Skin of body (tissue), 2 donors: ENCODE results near the gene JAKMIP1. TPM values are rescaled to one million over a fixed set of nuclear protein-coding genes. Genes with fewer than 3 reads are reported as not detected.
"Not testable (repeated sequence)": the region's sequence is repeated elsewhere in the genome, so short reads cannot be mapped to it uniquely, and the experiment has no call there.

ENCODE experiments used
- DNase-seq: peaks from one replicate; lab custom pipeline; 2025; lab: John Stamatoyannopoulos, UW
- total RNA-seq: library from RNA; depleted of rRNA; stranded (reverse); fragments of >200 nt; gene quantifications from one replicate; pipeline ENCODE4 v1.2.3, GENCODE V29; 2014

JAKMIP1 gene
- total RNA-seq, 1 donor from 2014 or later = 0.59 TPM

GRCh38 chr4:6148506-6149205, 51.7 kb downstream of the JAKMIP1 start:
- DNase-seq = no peak

DNA sequence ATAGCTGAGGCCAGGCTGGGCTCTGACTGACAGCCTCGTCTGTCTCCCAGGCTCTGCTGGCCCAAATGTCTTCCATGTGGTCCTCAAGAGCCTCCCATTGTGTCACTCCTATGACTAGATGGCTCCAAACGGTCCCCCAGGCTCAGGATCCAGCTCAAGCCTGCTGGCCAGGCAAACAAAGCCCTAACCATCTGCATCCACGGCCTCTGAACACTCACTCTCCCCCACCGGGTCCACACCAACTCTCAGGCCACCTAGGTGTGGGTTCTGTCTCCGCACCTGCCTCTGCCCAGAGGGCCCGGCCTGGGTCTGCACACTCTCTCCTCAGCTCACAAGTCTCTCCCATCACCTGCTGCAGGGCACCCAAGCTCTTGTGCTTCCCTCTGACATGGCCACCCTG, 52.9 kb downstream of the JAKMIP1 start:
- no peak for DNase-seq

DNA sequence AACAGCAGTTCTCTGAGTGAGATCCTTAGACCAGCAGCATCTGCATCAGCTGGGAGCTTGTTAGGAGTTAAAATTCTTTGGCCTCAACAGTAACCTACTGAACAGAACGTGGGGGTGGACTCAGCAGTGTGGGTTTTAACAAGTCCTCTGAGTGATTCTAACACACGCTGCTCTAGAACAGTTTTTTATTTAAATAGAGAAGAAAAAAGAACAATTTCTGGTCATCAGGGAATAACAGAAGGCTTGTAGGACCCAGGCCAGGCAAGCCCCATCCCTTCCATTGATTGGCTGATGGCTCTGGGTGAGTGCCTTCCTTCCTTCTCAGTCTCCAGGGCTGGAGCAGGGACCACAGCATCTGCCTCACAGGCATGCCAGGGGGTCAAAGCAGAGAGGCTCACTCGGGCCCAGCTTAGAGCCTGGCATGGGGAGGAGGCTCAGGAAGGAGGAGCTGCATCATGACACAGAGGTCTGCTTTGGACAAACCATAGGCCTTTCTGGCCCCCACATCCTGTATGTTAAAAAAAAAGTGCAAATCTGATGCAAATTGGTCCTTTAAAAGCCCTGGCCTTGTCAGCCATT, 56.7 kb downstream of the JAKMIP1 start:
- no peak for DNase-seq

DNA sequence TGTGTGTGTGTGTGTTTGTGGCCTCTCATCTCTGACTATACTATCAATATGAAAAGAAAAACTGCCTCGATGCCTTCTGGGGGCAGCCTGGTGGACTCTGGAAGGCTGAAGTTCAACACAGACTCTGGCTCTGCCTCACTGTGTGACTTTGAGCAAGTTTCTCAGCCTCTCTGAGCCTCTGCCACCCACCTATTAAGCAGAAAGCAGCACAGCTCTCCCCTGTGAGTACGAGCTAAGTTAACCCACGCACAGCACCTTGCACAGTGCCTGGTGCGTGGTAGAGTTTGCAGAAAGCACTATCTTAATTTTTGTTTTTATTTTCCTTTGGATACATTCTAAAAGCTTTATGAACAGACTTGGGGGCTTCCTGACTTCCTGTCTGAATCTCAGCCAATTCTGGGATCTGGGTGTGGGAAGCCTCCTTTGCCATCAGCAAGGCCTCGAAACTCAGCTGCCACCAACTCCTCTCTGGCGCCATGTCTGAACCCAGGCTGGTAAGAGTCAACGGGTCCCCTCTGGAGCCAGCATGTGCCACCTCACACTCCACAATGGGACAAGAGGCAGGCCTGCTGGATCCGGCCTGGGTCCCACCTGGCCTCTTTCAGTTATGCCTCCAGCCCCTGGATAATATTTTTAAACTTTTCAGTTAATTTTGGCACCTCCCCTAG, 57.3 kb downstream of the JAKMIP1 start:
- DNase-seq = no peak

DNA sequence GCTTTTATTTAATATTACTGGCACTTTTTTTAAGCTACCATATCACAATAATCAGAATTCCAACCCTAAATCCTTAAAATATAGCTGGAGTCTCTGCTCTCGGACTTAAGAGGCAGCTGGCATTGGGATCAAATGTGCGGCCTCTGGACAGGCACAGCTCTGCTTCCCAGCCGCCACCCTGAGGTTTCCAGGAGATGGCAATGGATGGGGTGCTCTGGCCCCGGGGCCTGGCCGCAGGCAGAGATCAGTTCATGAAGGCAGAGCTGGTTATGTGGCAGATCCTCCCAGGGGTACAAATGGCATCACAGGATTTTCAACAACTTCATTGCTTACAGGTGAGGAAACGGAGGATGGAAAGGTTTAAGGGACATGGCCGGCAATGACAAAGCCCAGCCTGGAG, 57.8 kb downstream of the JAKMIP1 start:
- DNase-seq = no peak

GRCh38 chr4:6141554-6141953, 58.8 kb downstream of the JAKMIP1 start:
- no peak for DNase-seq

- not testable (repeated sequence) for DNase-seq
Observed at GRCh38 chr4:6141021-6141420, 59.3 kb downstream of the JAKMIP1 start.

DNA sequence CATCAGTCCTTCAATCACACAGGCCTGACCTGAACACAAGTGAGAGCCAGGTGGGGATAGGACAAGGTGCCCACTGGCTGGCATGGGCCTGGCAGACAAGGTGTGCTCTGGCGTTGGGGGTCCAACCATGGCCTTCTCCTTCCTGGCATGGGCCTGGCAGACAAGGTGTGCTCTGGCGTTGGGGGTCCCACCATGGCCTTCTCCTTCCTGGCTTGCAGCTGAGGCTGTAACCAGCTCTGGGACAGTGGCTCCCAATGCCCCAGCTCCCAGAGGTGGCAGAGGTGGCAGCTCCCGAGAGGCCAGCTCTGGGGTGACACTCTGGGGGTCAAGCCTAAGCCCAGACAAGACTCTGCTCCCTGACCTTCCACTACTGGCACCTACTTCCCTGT, 62.6 kb downstream of the JAKMIP1 start:
- DNase-seq = no peak

GRCh38 chr4:6137027-6137746, 63.2 kb downstream of the JAKMIP1 start:
- no peak for DNase-seq

- DNase-seq = no peak
Observed at GRCh38 chr4:6134612-6135220, 65.6 kb downstream of the JAKMIP1 start.

- peak; percentile 7 for DNase-seq
Observed at GRCh38 chr4:6132716-6133115, 67.6 kb downstream of the JAKMIP1 start.

GRCh38 chr4:6128221-6128850, 72.0 kb downstream of the JAKMIP1 start:
- DNase-seq = no peak

DNA sequence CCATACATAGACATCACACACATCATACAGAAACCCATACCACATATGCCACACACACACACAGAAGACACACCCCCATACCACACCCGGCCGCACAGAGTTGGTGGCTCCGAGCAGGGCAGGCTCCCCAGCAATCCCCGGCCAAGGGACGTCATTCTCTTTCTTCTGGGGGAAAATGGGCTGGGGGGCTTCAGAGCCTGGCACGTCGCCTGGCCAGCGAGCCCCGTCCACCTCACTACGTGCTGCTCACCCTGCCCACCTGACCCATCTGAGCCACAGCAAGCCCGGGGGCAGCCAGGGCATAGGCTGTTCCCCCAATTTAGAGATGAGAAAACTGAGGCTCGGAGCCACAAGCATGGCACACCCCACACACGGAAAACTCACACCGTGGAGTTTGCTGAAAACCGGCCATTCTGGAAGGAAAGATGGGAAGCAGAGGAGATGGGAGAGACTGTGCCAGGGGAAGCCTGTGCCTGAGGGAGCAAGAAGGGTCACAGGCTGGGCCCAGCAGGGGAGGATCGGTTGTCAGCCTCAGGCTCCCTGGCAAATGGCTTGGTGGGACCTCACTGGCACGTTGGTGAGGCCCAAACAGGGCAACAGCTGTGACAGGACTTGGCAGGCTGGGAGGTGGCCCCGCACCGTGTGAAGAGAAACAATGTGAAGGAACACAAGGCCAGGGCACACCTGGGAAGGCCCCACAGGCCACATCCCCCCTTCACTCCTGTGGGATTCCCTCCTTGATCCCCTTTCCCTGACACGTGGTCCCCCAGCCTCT, 73.2 kb downstream of the JAKMIP1 start:
- DNase-seq = no peak

GRCh38 chr4:6125103-6125651, 75.2 kb downstream of the JAKMIP1 start:
- DNase-seq = no peak

DNA sequence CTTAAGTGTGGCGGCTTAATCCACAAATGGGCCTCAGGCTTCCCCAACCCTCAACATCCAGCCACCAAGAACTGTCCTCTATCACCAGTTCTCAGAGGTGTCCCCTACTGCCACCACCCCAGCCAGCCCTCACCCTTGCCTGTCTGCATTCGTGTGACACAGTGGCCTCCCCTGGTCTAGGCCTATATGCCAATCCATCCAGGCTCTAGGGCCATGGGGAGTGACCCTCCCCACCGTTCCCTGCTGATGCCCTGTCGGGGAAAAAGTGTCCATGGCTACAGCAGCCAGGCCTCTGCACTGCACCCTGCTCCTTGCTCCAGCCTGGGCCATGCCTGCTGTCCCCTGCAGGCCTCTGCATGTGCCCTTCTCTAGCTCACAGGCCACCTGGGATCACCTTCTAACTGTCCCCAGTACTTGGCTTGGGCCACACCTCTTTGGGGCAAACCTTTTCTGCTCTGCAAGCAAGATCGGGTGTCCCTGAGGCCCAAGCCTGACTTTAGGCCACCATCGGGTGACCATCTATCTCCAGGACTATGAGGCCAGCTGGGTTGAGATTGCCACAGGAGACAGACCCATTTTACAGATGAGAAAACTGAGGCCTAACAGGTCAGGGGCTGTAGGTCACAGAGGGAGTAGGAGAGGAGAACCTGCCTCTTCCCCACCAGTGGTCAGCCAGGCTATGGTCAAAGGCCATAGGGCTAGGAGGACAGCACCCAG, 75.8 kb downstream of the JAKMIP1 start:
- DNase-seq = no peak

DNA sequence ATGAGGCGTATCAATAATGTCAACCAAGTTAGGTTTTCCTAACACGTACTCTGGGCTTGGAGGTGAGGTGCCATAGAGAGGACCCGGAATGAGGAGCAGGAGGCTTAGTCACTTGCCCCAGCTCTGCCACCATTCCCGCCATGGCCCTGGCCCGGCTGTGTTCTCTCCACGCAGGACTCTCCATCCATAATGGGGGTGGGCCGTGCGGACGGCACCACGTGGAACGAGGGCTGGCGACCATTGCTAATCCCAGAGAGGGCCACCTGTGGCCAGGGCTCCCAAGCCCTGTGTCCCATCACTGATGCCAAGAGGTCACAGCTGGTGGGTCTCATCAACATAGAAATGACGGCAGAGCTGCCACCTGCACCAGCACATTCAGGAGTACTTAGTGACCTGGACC, 76.4 kb downstream of the JAKMIP1 start:
- no peak for DNase-seq

DNA sequence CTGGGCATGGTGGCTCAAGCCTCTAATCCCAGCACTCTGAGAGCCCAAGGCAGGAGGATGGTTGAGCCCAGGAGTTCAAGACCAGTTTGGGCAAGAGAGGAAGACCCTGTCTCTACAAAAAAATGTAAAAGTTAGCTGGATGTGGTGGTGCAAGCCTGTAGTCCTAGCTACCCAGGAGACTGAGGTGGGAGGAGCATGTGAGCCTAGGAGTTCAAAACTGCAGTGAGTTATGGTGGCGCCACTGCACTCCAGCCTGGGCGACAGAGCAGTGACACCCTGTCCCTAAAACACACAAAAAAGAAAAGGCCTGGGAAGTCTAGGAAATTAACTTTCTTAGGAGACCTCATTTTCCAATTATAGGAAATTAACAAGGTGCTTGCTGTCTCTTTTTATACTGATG, 76.8 kb downstream of the JAKMIP1 start:
- no peak for DNase-seq

DNA sequence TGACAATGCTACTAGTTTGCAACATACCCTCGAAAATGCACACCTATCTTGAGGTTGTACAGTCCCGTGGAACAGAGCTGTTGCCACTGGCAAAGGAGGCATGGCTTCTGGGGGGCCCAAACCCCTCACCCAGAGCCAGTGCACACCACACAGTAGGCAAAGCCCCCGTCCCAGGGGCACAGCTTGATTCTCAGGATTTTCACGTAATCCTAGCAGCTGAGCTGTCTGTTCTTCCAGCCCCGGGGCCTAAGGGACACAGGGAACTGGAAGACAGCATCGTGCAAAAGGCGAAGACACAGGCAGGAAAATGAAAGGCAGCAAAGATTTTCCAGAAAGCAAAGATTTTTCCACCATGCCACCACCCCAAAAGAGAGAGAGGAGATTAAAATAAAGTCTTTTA, 77.2 kb downstream of the JAKMIP1 start:
- DNase-seq = no peak

DNA sequence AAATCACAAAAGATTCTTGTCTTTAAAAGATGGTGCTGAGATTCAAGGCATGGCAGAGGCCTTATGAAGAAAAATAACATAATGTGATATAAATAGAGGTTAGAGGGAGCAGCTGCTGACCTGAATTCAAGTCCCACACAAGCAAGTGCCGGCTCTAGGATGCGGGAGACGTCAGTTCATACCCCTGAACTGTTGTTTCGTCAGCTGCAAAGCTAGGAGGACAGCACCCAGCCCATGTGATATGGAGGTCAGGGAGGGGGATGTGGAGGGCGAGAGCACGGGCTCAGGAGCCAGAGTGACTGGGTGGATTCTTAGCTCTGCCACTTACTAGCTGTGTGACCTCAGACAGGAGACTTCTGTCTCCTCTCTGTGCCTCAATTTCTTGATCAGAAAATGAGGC, 77.9 kb downstream of the JAKMIP1 start:
- DNase-seq = no peak

GRCh38 chr4:6121941-6122340, 78.4 kb downstream of the JAKMIP1 start:
- DNase-seq = no peak
